GM12873 (cell line): ENCODE measurements around the gene TRAF7.

Source experiments
- CTCF ChIP-seq: IDR thresholded peaks from 2 replicates; pipeline ENCODE4 v1.5.1; 2012; ENCODE audit warnings: low read depth, mild to moderate bottlenecking, moderate library complexity, low read length, control low read depth; ENCODE audit not compliant: insufficient read depth; ENCODE audit errors: missing control alignments

TRAF7 gene

GRCh38 chr16:2181952-2182351, 26.4 kb downstream of the TRAF7 start:
- TF ChIP-seq CTCF, result no peak

- TF ChIP-seq CTCF, result no peak
These were observed 28.1 kb downstream of the TRAF7 start for GRCh38 chr16:2183671-2184070.

GRCh38 chr16:2184346-2184745, 28.8 kb downstream of the TRAF7 start:
- no peak for TF ChIP-seq CTCF

GRCh38 chr16:2184962-2185361, 29.4 kb downstream of the TRAF7 start:
- no peak for TF ChIP-seq CTCF

- no peak for TF ChIP-seq CTCF
These were observed 30.5 kb downstream of the TRAF7 start for GRCh38 chr16:2186064-2186463.

- TF ChIP-seq CTCF, result no peak
These were observed 30.9 kb downstream of the TRAF7 start for GRCh38 chr16:2186505-2186904.

GRCh38 chr16:2187212-2187611, 31.6 kb downstream of the TRAF7 start:
- no peak for TF ChIP-seq CTCF

- no peak for TF ChIP-seq CTCF
These were observed 32.8 kb downstream of the TRAF7 start for GRCh38 chr16:2188395-2188794.
